OCI-LY7 (cell line): ENCODE data around the gene ENTR1.

Experiments
- CTCF ChIP-seq: fragments of 200-600 bp; sonication (generic); conservative IDR thresholded peaks from 2 replicates; pipeline ENCODE4 v1.5.1; 2014; ENCODE audit warnings: mild to moderate bottlenecking, antibody characterized with exemption, low read length, moderate library complexity, mixed read lengths
- EZH2phosphoT487 ChIP-seq: fragments of 200-600 bp; sonication (generic); IDR thresholded peaks from 2 replicates; pipeline ENCODE4 v1.6.1; 2018; ENCODE audit warnings: low read depth, borderline replicate concordance, mild to moderate bottlenecking, mixed run types, antibody characterized with exemption, low read length, moderate library complexity, mixed read lengths

- TF ChIP-seq CTCF, result no peak
- TF ChIP-seq EZH2phosphoT487, result no peak
Observed at GRCh38 chr9:136364942-136365774, 45.3 kb downstream of the ENTR1 start.
